Breast epithelium (tissue), 4 donors: Measurements from ENCODE around the gene CD151. TPM values are rescaled to one million over a fixed set of nuclear protein-coding genes. Genes with fewer than 3 reads are reported as not detected.

Experiments
- DNase-seq, 2 donors: peaks; one replicate each; pipeline ENCODE4 v3.0.0-alpha.2; 2019; ENCODE audit warnings: low spot score in 2 of 2
- H3K27ac ChIP-seq, 2 donors: fragments of 200-600 bp; sonication (generic) in 1 of 2; one replicate each; pipeline ENCODE4 v1.5.1; 2016 to 2019; ENCODE audit warnings: mild to moderate bottlenecking in 1 of 2
- H3K27me3 ChIP-seq, 2 donors: fragments of 200-600 bp; sonication (generic) in 1 of 2; one replicate each; pipeline versions ENCODE4 v1.5.1 to v1.6.0; 2017 to 2019; ENCODE audit warnings: control low read depth in 1 of 2, mild to moderate bottlenecking in 1 of 2
- H3K36me3 ChIP-seq: fragments of 200-600 bp; one replicate; pipeline ENCODE4 v1.5.1; 2019
- H3K4me1 ChIP-seq, 2 donors: fragments of 200-600 bp; sonication (generic); one replicate each; pipeline ENCODE4 v1.5.1; 2016 to 2019; ENCODE audit warnings: control low read depth in 1 of 2
- H3K4me3 ChIP-seq, 3 donors: fragments of 200-600 bp; sonication (generic); 1 replicate in 2 of 3; 2 replicates in 1 of 3; pipeline ENCODE4 v1.5.1; 2016 to 2019; ENCODE audit warnings: mild to moderate bottlenecking in 3 of 3, moderate library complexity in 2 of 3
- H3K9me3 ChIP-seq, 2 donors: fragments of 200-600 bp; sonication (generic) in 1 of 2; one replicate each; pipeline ENCODE4 v1.5.1; 2016 to 2019; ENCODE audit warnings: control low read depth in 1 of 2
- POLR2A ChIP-seq: fragments of 450-650 bp; IDR thresholded peaks from one replicate; pipeline ENCODE4 v1.6.1; 2016; ENCODE audit warnings: antibody characterized with exemption, mild to moderate bottlenecking, moderate library complexity
- POLR2AphosphoS5 ChIP-seq, 3 donors: sonication (generic); formaldehyde crosslinking; IDR thresholded peaks; one replicate each; pipeline ENCODE4 v1.6.1; 2017; ENCODE audit warnings: antibody characterized with exemption in 3 of 3
- intact Hi-C: fragments of 100-400 bp; cut with DNase I; formaldehyde crosslinking; loops from one replicate; pipeline ENCODE4 v1.15.1; 2023; ENCODE audit warnings: low total_unique reads
- total RNA-seq, 3 donors: library from RNA; depleted of rRNA; stranded (reverse); fragments of >200 nt; gene quantifications; one replicate each; pipeline ENCODE4 v1.1.0, GENCODE V29; 2016
- TF ChIP-seq, protein P1 (sequence below), 3 donors: fragments of 450-650 bp; IDR thresholded peaks; one replicate each; pipeline ENCODE4 v1.5.1; 2016 to 2017; ENCODE audit warnings: antibody characterized with exemption in 3 of 3, mild to moderate bottlenecking in 3 of 3, moderate library complexity in 3 of 3

Gene CD151
- total RNA-seq, 3 donors from 2014 or later, result 209 to 847 (median 343) TPM

DNA sequence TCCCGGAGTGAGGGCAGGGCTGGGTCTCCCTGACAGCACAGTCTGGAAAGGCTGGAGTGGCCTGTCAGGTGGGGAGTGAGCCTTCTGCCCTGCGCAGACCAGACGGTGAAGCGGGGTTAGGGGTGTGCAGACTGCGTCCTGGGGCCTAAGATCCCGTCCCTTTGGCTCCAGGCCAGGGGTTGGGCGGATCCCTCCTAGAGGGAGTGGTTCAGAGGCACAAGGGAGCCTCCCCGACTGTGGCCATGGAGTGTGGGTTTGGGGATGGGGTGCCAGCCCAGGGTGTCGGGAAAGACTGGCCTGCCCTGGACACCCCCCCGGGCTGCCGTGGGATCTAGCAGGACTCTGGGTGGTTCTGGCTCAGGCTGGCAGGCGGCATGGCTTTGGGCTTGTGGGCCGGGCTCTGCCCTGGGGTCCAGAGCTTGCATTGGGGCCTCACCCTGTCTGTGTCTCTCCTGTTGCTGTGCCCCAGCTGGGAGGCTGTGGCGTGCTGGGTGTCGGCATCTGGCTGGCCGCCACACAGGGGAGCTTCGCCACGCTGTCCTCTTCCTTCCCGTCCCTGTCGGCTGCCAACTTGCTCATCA lies 29.4 kb downstream of the CD151 start:
- intact Hi-C loops, result loop anchor here (10.0 kb wide), 1 partner anchor 123 kb away; no protein-coding TSS in a partner anchor
- Histone ChIP-seq H3K27me3 (no peaks in the 10 kb centered on the region), H3K9me3 (no peaks in the 10 kb centered on the region), H3K4me3 (no peak overlapping the region), H3K36me3 (no peaks in the 10 kb centered on the region), H3K4me1 (peaks cover 0 to 4% of the 10 kb centered on the region in 2 donors), H3K27ac (no peak overlapping the region)
- no peak for DNase-seq
- no peak for TF ChIP-seq POLR2A
- no peak for TF ChIP-seq POLR2AphosphoS5 (IDR thresholded peaks at IDR 0.05)
- TF ChIP-seq, protein P1, sequence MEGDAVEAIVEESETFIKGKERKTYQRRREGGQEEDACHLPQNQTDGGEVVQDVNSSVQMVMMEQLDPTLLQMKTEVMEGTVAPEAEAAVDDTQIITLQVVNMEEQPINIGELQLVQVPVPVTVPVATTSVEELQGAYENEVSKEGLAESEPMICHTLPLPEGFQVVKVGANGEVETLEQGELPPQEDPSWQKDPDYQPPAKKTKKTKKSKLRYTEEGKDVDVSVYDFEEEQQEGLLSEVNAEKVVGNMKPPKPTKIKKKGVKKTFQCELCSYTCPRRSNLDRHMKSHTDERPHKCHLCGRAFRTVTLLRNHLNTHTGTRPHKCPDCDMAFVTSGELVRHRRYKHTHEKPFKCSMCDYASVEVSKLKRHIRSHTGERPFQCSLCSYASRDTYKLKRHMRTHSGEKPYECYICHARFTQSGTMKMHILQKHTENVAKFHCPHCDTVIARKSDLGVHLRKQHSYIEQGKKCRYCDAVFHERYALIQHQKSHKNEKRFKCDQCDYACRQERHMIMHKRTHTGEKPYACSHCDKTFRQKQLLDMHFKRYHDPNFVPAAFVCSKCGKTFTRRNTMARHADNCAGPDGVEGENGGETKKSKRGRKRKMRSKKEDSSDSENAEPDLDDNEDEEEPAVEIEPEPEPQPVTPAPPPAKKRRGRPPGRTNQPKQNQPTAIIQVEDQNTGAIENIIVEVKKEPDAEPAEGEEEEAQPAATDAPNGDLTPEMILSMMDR (IDR thresholded peaks at IDR 0.05), result no peak

DNA sequence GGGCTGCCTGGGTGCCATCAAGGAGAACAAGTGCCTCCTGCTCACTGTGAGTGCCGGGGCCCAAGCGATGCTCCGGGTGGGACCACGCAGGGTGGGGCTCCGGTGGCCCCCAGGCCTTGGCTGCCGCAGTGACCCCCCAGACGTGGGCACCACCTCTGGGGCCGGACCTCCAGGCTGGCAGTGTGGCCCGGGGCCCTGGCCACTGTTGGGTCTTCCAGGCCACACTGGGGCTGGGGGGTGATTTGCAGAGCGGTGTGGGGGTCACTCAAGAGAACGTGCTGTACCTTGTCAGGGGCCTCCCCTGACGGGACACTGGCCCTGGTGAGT lies 29.9 kb downstream of the CD151 start:
- Histone ChIP-seq H3K27me3 (no peaks in the 10 kb centered on the region), H3K9me3 (no peaks in the 10 kb centered on the region), H3K4me1 (peaks cover 0 to 4% of the 10 kb centered on the region in 2 donors), H3K27ac (no peak overlapping the region), H3K4me3 (no peak overlapping the region), H3K36me3 (no peaks in the 10 kb centered on the region)
- DNase-seq, result no peak
- TF ChIP-seq, protein P1 (IDR thresholded peaks at IDR 0.05), result no peak
- TF ChIP-seq POLR2A (no peak), POLR2AphosphoS5 (IDR thresholded peaks at IDR 0.05) (no peak)
- intact Hi-C loops, result loop anchor here (10.0 kb wide), 1 partner anchor 122 kb away; no protein-coding TSS in a partner anchor

DNA sequence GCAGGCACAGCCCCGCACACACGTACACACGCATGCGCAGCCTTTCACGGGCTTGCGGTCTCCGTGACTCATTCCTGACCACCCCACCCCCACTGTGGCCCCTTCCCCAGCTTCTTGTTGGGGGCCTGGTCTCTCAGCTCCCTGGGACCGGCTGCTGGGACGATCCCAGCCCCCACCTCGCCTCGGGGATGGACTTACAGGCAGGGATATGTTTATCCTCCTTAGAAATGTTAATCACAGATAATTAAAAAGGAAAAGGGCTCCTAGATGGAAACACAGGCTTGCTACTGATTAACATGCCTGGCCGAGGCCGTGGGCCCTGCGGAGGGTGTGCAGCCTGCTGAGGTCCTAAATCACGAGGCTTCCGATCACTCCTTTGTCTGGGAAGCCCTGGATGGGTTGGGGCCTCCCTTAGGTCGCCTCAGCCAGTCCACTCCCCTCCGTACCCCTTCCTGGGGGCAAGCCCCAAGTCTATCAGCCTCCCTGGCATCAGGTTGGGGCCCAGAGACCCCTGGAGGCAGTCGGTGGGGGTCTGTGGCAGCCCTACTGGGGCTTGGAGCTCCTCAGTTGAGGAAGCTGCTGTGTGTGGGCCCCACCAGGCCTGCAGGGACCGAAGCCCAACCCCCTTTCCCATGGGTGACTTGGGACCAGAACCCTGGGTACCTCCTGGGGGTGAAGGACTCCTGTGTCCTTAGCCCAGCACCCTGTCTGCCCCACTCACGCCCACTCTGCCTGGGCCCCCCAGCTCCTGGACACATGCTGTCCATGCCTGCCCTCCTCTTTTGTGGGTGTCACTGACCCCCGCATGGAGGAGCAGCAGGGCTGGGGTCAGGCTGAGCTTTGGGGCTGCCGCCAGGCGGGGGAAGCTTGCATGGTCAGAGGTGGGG lies 30.5 kb downstream of the CD151 start:
- no peaks in the 10 kb centered on the region for H3K27me3 ChIP-seq
- TF ChIP-seq POLR2A (no peak), POLR2AphosphoS5 (IDR thresholded peaks at IDR 0.05) (no peak)
- TF ChIP-seq, protein P1 (IDR thresholded peaks at IDR 0.05), result no peak
- no peak overlapping the region for H3K27ac ChIP-seq
- no peaks in the 10 kb centered on the region for H3K36me3 ChIP-seq
- intact Hi-C loops, result loop anchor here (10.0 kb wide), 1 partner anchor 122 kb away; no protein-coding TSS in a partner anchor
- DNase-seq, result no peak
- peaks cover 0 to 4% of the 10 kb centered on the region in 2 donors for H3K4me1 ChIP-seq
- no peaks in the 10 kb centered on the region for H3K9me3 ChIP-seq
- H3K4me3 ChIP-seq, result no peak overlapping the region

DNA sequence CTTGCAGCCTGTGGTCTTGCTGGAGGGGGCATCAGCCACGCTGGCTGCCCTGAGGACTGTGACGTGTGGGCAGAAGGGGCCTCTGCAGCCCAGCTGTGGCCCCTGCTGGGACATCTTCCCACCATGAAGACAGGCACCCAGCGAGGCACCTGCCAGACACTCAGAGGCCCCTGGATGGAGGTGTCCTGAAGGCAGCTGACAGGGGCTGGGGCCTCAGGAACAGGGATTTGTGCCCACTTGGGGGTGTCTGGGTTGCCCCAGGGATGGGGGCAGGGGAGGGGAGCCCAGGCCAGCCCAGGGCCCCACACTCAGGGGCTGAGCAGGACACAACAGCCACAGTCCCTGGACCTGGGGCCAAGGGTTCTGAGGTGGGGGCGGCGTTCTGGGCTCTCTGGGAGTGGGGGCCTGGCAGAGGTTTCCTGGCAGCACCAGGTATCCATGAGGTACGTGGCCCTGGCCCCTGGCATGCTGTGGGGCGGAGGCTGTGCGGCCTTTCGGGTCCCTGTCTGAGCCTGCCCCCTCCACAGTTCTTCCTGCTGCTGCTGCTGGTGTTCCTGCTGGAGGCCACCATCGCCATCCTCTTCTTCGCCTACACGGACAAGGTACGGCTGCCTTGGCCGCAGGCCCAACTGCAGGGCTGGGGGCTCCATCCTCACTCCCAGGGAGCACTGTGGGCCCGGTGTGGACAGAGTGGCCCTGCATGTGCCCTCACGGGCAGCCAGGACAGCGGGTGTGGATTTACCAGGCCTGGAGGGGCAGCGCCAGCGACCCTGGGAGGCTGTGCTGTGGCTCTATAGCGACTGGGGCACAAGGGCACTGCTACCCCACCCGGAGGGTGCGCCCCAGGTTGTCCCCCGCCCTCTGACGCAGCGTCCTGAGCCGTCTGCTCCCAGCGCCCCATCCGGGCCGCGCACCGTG lies 31.4 kb downstream of the CD151 start:
- TF ChIP-seq, protein P1 (IDR thresholded peaks at IDR 0.05), result no peak
- TF ChIP-seq POLR2AphosphoS5 (IDR thresholded peaks at IDR 0.05) (no peak), POLR2A (no peak)
- Histone ChIP-seq H3K9me3 (no peaks in the 10 kb centered on the region), H3K27ac (no peak overlapping the region), H3K4me3 (no peak overlapping the region), H3K27me3 (no peaks in the 10 kb centered on the region), H3K36me3 (no peaks in the 10 kb centered on the region), H3K4me1 (peaks cover 0 to 4% of the 10 kb centered on the region in 2 donors)
- no peak for DNase-seq
- intact Hi-C loops, result loop anchor here (10.0 kb wide), 1 partner anchor 121 kb away; no protein-coding TSS in a partner anchor
